GM19324 (cell line): Measurements from ENCODE around the gene KRIT1.

Experiments
- ATAC-seq: cut with Tn5 transposase; IDR thresholded peaks from one replicate; pipeline ENCODE4 v1.9.1; 2021; ENCODE audit warnings: mild to moderate bottlenecking, moderate library complexity; ENCODE audit not compliant: unreplicated experiment, low FRiP score

KRIT1 gene

DNA sequence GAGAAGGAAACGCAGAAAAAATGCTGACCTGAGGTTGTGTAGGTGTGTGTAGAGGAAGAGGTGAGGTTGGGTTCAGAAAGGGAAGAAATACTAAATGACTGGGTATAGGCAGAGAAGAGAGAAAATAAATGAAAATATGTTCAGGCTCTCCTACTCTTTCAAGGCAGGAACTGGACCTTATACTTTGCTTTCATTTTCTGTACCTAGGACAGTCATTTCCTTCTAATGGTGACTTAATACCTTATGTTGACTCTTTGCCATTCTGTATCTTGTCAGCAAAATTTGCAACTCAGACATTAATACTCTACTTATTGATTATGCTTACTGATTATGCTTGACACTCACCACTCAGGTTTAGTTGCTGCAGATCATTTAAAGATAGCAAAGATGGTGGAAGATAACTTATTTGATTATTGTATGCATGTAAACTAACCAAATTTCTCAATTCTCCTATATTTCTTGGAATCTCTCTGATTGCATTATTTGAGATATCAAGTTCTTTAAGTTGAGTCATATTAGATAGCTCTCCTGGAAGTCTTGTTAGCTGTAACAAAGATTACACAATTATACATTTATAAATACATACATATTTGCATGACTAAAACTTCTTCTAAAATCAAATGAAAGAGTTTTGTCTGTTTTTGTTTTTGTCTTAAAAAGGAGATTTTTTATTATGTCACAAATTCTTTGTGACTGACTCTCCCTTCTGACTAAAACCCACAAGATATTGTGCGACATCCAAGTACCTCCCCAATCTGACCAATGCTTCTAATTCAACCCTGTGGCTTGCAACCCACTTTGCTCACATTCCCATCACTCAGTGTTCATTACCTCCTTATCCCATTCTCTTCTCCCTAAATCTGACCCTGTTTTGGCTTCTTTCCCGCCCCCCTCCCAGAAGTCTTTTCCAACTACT, 86.8 kb downstream of the KRIT1 start:
- ATAC-seq, result peak; percentile 54

DNA sequence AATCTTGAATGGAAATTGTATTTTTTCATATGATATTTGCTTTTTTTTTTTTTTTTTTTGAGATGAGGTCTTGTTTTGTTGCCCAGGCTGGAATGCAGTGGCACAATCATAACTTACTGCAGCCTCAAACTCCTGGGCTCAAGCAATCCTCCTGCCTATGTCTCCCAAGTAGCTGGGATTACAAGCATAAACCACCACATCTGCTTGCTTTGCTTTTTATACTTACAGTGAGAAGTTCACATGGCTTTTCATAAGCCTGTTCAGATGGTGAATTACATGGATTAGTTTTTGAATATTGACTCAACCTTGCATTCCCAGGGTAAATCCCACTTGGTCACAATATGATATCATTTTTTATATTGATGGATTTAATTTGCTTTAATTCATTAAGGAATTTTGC, 88.7 kb downstream of the KRIT1 start:
- no peak for ATAC-seq

DNA sequence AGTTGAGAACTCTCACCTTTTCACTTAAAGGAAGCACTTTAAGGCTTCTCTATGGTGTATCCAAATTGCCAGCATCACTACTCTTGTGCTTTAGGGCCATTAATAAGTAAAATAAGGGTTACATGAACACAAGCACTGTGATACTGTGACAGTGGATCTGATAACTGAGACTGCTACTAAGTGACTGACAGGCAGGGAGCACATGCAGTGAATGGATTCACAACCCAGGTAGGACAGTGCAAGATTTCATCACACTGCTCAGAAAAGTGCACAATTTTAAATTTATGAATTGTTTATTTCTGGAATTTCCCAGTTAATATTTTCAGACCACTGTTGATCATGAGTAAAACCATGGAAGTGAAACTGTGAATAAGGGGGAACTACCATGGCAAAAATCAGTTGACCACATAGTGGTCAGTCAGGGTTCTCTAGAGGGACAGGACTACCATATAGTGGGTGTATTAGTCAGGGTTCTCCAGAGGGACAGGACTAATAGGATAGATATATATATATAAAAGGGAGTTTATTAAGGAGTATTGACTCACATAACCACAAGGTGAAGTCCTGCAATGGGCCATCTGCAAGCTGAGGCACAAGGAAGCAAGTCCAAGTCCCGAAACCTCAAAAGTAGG, 90.5 kb downstream of the KRIT1 start:
- ATAC-seq, result no peak

DNA sequence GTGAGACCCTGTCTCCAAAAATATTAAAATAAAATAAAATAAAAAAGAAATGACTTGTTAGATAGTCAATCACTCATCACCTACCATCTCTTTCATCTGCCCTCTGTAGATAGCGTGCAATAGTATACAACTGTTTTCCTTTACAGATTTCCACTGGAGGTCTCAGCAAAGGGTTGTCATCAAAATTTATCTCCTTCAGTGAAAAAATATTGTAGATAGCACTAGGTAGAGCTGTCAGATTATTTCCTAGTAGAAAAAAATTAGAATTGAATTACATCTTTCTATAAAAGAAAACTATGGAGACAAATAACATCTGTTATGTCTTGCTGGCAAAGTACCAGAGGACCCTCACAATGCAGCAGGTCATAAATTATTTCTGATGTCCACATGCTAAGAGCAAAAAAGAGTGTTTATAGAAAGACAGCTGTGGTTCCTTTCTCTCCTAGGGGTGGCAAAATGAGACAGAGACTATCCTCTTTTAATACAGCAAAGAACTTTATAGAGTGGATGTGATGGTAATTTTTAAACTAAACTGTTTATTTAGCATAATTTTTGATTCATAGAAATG, 95.2 kb downstream of the KRIT1 start:
- ATAC-seq, result no peak

DNA sequence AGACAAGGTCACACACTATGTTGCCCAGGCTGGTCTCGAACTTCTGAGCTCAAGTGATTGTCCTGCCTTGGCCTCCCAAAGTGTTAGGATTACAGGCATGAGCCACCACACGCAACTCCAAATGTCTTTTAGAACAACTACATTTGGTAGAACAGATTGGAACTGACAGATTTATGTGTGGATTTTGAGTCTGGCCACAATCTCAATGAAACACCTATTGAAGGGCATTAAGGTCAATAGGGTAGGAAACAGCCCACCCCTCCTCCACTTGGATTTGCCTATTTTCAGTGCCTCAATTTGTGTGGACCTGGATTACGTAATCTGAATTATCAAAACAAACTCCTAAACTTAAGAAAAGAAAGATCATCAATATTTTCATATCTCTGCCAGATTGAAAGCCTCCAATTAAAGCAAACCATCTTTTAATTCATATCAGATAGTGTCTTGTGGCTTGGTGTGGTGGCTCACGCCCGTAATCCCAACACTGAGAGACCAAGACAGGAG, 95.9 kb downstream of the KRIT1 start:
- no peak for ATAC-seq
